Suppressor macrophage (primary cell): ENCODE measurements around the gene SLC43A2.

ENCODE experiments used
- DNase-seq, 4 experiments: peaks; one replicate each; pipeline ENCODE4 v3.0.0-alpha.2; 2020 to 2022

The SLC43A2 gene

DNA sequence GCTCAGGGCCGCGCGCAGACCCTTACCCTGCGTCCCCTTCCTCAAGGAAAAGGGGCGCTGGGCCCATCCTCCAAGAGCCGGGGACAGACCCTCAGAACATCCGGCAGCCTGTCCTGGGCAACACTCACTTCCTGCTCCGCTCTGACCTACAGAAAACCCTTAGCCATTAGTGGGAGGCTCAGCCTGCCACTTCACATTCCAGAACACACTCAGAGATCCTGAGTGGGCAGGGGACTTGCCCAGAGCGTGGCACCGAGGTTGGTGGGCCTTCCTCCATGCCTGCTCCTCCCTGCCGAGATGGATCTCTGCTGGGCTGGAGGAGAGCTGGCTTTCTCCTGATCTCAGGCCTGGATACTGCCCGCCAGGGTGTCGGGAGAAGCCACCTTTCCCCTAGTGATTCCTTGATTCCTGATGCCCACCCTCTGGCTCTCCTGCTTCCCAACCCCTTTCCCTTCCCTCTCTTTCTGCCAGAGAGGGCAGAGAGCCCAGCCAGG, 15.4 kb upstream of the SLC43A2 start:
- DNase-seq, result peak; percentile 45 to 68 (median 62)

DNA sequence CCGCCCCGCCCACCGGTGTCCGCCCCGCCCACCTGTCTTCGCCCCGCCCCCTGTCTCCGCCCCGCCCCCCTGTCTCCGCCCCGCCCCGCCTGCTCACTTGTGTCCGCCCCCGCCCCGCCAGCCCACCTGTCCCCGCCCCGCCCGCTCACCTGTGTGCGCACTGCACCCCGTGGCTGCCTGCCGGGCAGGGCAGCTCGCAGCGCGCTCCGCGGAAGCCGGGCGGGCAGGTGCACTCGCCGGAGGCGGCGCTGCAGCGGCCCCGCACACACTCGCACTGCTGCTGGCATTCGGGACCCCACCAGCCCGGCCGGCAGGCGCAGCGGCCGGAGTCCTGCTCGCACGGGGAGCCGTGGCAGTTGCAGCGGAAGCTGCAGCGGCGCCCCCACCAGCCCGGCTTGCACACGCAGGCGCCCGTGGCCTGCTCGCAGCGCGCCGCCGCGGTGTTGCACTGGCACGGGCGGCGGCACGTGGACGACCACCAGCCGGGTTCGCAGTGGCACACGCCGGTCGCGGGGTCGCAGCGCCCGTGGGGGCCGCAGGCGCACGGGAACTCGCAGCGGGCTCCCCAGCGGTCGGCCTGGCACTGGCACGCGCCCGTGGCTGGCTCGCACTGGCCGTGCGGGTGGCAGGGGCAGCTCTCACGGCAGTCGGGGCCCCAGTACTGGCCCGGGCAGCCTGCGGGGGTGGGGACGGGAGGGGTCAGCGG, 14.8 kb upstream of the SLC43A2 start:
- peak; percentile 42 to 72 (median 54) for DNase-seq

DNA sequence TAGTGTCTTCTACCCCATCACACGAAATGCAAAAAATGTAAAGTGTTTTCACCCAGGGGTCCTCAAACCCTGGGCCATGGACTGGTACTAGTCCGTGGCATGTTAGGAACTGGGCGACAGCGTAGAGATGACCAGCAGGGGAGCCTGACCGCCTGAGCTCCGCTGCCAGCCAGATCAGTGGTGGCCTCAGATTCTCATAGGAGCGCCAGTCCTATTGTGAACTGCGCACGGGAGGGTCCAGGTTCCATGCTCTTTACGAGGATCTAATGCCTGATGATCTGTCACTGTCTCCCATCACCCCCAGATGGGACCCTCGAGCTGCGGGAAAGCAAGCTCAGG, 12.4 kb upstream of the SLC43A2 start:
- no peak for DNase-seq

DNA sequence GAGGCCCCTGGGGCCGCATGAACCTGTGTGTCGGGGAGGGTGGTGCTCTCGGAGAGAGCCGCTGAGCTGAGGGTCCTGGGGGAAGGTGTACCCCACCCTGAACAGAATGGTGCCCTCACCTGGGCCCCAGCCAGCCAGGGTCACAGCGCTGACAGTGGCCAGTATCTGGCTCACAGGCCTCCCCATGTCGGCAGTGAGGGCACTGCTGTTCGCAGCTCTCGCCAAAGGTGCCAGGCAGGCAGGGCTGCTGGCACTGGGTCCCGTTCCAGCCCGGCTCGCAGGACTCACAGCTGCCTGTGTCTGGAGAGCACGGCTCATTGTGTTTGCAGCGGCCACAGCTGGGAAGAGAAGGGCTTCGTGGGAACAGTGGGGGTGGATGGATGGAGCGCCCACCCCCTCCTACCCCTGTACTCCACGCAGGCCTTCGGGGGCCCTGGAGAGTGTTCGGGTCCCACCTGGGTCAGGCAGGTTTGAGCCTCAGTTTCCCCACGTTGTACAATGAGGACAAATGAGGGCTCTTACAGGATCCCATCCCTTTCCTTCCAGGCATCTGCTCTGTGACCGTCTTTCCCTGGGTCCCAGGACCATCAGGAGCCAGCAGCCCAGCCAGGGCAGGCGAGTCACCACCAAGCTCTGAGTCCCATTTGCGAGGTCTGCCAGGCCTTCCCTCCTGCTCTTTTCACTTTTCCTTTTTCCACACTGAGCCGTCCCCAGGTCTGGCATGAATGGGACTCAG, 11.9 kb upstream of the SLC43A2 start:
- DNase-seq, result no peak

DNA sequence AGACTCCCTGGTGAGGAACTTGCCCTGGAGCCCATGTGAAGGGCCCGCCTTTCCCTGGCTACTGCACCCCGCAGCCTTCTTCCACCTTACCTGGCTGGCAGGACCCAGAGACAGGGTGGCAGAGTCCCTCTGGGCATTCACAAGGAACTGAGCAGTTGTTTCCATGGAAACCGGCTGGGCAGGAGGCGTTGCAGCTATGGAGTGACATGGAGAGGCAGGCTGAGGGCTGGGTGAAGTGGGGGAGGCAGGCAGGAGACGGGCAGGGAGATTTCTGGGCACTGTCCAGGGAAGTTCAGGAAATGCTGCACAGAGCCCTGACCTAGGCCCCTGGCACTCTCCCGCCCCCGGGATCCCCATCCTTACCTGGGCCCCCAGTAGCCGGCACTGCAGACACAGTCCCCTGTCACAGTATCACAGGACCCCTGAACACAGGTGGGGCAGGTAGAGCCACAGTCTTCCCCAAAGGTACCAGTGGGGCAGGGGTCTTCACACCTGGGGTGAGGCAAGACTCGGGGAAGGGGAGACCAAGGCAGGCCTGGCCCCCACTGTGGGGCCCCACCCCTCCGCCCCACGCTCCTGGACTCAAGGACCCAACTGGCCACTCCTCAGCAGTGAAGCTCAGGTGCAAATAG, 11.0 kb upstream of the SLC43A2 start:
- peak in 1 of 4 experiments; percentile 14 for DNase-seq

DNA sequence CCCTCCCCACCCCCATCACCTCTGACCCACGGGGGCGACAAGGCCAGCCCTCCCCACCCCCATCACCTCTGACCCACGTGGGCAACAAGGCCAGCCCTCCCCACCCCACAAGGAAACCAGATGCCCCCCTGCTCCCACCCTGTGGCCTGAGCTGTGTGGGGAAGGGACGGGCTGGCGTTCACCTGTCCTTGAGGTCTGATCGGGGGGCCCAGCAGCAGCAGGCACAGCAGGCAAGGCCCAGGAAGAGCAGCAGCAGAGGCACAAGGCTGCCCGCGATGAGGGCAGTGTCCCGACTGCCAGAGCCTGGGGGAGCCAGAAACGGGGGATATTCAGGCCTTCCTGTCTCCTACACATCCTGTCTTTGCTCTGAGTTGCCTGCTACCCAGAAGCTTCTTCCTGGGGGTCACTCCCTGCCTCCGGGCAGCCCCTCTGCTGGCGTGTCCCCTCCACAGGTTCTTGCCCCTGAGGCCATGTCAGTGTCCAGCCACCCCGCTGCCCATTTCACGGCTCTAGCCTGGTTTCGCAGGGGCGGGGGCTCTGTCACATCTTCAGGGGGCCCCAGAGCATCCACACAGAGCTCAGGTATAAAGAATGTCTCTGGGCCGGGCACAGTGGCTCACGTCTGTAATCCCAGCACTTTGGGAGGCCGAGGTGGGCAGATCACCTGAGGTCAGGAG, 10.1 kb upstream of the SLC43A2 start:
- no peak for DNase-seq

- peak; percentile 26 to 61 (median 46) for DNase-seq
These were observed 9.5 kb upstream of the SLC43A2 start for GRCh38 chr17:1638171-1638590.

- no peak for DNase-seq
These were observed 8.2 kb upstream of the SLC43A2 start for GRCh38 chr17:1636732-1637285.

DNA sequence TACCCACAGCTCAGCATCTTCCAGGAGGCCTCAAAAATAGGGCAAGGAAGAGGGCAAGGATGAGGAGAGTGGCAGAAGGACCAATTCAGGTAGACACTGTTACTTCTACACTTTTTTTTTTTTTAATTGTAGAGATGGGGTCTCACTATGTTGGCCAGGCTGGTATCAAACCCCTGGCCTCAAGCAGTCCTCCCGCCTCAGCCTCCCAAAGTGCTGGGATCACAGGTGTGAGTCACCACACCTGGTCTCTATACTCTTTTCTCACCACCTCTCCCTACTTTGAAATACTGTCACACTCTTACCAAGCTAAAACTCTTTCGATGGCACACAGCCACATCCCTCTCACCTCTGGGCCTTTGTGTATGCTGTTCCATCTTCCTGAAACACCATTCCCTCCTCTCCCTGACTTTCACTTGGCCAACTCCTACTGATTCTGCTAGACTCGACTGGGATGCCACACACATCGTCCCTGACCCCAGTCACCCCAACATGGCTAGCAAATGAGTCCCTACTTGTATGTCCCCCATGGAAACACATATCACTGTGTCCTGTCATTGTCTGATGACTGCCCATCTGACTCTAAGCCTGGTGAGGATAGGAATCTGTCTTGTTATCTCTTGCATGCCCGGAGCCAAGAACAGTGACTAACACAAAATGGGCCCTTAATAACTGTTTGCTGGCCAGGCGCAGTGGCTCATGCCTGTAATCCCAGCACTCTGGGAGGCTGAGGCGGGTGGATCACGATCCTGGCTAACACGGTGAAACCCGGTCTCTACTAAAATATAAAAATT, 7.2 kb upstream of the SLC43A2 start:
- no peak for DNase-seq

DNA sequence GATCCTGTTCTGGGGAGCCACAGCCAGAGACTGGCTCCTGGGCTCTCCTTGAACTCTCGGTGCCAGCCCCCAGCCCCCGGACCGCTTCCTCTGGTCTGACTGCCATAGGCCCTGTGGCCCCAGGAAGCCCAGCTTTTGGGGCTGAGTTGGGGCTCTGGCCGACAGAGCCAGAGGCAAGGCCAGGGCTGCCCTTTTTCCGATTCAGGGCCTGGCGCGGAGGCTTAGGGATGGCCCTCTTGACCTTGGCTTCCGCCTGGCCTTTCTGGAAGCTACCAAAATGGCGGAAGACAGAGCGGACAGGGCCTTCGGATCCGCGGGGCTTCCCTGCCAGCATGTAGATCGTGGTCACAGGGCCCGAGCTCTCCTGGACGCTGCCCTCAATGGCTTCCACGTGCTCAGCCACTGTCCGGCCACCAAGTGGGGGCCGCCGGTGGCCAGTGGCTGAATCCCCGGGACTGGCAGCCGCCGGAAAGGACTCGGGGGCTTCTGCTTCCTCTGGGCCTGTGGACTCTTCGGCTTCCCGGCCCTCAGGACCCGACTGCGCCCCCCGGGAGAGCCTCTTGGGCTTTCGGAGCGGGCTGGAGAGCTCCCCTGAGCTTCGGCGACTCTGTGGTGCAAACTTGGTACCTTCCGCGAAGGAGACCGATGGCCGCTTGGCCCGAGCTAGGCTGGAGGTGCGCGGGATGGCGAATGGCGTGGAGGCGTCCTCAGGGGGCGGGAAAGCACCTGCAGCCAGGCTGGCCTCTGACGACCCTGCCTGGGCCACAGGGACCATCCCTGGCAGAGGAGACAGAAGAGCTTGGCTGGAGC, 6.4 kb upstream of the SLC43A2 start:
- no peak for DNase-seq

DNA sequence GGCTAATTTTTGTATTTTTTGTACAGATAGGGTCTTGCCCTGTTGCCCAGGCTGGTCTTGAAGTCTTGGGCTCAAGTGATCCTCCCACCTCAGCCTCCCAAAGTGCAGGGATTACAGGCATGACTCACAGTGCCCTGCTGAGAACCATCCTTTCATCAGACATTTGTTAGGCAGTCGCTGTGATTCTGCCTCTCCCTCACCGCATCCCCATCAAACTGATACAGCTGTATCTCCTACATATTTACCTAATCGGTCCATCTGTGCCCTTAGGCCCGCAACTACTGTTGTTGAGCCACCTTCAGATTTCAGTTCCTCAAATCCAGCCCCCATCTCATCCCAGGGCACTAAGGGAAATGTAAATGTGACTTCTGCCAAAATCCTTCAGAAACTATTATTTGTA, 2.0 kb upstream of the SLC43A2 start:
- peak in 3 of 4 experiments; percentile 43 to 52 (median 44) for DNase-seq

GRCh38 chr17:1629504-1630310, 1.1 kb upstream of the SLC43A2 start:
- peak; percentile 60 to 84 (median 73) for DNase-seq

DNA sequence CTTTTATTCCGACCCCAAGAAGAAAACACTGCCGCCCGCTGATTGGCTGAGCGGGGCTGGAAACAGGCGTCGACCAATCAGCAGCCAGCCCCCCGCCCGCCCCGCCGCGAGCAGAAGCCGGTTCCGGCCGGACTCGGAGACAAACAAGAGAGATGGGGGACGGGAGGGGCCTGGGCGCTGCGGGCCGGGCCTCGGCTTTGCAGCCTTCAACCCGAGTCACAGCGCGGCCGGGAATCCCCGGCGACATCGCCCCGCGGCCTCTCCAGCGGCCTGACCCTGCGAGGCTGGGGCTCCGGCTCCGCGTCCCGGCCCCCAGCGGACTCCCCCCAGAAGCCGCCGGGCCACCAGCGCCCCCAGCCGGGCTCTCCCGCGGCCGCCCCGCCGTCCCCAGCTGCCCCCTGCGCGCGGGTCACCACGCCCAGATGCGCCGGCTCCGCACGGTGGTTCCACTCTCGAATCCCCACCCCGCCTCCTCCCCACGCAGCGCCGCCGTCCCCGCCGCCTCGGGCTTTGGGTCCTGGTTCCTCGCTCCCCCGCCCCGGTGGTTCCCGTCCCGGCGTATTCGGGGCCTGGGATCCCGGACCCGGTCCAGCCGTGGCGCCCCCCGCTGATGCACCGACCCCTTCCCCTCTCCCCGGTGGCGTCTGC, 346 bp upstream of the SLC43A2 start:
- peak; percentile 92 to 97 (median 94) for DNase-seq

DNA sequence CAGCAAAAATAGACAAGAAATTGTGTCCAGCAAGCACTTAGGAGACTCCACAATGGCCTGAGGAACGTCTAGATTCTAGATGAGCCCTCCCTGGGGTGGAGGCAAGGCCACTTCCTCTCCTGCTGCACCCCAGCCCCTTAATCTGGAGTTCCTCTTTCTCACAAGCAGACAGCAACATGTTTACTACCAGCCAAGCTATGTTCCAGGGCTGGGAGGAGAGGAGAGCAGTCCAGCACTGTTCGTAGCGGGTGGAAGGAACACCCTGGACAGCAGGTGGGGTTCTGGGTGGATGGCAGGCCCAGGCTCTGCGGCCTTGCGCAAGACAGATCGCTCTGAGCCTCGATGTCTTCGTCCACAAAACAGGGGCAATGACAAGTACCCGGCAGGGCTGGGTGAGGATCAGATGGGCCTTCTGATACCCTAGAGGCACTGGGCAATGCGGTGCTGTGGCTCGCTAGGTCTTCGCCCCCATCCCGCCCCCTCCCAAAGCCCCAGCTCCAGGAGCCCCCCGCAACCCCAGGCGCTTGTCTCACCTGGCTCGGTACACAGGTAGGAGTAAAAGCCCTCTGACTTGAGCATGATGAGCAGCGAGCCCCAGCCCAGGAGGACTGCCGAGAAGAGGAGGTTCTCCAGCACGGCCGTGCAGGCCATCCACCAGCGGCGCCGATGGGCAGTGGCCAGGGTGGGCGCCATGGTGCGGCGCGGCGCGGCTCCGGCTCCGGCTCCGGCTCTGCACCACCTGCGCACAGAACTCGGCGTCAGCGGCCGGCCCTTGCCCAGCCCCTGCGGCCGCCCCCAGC, 1.3 kb downstream of the SLC43A2 start:
- DNase-seq, result peak; percentile 87 to 95 (median 92)

DNA sequence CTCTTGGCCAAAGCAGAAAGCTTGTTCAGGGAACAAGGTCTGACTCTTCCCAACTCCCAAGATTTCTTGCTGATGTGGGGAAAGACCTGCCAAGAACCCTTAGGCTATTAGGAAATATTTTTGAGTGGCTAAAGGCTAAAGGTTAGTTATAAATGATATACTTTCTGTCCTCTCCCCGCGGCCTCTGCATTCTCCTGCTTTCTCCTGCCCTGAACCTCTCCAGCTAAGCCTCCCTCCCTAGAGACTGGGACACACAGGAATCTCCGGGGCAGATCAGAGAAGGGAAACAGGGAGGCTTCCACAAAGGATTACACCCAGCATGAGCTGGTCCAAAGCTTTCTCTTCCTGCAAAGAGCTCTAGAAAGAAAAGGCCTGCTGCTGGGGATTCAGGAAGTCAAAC, 2.3 kb downstream of the SLC43A2 start:
- no peak for DNase-seq

- peak in 3 of 4 experiments; percentile 44 to 51 (median 49) for DNase-seq
These were observed 3.1 kb downstream of the SLC43A2 start for GRCh38 chr17:1625581-1625980.

- no peak for DNase-seq
These were observed 3.6 kb downstream of the SLC43A2 start for GRCh38 chr17:1625053-1625452.

- no peak for DNase-seq
These were observed 4.0 kb downstream of the SLC43A2 start for GRCh38 chr17:1624650-1625049.
